Nucleus accumbens (tissue), 56 donors: ENCODE data around the gene TCF12.
"Not testable (repeated sequence)": the region's sequence is repeated elsewhere in the genome, so short reads cannot be mapped to it uniquely, and the experiment has no call there.

Experiments used
- DNase-seq, 56 donors: peaks; one replicate each; lab custom pipeline; 2025; lab: John Stamatoyannopoulos, UW

TCF12 gene

DNA sequence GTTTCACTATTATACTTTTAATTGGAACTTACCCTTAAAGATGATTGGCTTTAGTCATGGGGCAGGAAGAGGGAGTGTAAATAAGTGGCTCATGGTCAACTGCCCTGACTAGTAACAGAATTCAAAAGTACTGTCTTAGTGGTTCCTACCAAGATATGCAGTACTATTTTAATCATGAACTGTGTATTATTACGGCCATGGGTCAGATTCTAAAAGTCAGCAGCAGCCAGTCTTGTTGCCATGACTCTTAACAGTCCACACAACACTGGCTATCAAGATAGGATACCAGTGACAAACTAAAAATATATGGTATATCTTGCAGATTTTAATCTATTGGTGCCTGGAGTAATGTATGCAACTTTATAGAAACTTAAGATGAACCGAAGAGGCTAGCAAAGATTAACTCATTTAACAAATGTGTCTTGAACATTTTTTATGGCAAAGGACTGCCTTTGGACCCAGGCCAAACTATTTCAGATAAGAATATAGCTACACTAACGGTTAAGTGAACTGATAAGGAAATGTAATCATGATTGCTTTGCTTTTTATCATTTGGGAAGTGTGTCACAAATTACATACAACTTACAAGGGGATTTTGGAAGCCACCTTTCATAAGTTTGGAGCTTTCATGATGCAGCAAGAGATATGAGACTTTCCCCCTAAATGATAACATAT is 163.7 kb downstream of the TCF12 start:
- DNase-seq = no peak

DNA sequence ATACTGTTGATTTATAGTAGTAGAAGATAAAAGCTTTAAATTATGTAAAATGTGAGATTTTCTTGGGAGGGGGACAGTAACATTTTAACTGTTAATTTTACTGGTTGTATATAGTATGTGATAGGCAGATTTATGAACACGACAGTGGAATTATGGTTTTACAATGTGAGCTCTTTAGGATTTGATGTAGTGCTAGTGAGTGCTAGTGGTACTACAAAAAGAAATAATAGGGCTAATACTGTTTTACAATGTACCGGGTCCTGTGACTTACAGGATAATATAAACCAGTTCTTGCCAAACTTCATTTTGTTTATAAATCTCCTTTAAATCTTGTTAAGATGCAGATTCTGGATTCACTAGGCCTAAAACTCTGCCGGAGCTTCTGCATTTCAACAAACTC is 165.7 kb downstream of the TCF12 start:
- DNase-seq = no peak

DNA sequence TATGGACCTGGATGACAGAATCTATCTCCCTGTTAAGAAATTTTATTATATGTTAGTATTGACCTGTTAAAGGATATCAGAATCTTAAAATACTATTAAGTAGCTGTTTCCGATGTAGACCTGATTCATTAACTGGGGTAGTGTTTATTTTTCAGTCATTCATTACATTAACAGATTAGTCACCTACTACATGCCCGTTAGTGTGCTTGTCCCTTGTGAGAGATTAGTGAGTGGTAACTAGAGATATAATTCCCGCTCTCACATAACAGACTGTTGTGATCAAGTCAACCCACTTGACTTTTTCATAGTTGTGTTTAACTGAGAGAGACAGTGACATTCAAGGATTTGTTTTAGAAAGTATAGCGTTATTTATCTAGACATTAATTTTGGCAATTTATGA is 166.8 kb downstream of the TCF12 start:
- no peak for DNase-seq

DNA sequence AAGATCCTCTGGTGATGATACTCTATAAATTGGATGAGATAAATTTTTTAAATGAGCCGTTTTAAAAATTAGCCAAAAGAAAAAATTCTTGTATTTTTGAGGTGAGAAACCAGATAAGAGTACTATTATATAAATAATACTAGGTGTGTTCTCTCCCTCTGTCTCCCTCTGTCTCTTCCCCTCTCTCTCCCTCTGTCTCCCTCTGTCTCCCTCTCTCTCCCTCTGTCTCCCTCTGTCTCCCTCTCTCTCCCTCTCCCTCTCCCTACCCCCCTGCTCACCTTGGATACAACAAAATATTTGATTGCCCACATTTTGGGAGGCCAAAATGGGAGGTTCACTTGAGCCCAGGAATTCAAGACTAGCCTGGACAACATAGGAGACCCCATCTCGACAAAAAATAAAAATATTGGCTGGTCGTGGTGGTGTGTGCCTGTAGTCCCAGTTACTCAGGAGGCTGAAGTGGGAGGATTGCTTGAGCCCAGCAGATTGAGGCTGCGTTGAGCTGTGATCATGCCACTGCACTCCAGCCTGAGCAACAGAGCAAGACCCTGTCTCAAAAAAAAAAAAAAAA is 168.5 kb downstream of the TCF12 start:
- no peak for DNase-seq

DNA sequence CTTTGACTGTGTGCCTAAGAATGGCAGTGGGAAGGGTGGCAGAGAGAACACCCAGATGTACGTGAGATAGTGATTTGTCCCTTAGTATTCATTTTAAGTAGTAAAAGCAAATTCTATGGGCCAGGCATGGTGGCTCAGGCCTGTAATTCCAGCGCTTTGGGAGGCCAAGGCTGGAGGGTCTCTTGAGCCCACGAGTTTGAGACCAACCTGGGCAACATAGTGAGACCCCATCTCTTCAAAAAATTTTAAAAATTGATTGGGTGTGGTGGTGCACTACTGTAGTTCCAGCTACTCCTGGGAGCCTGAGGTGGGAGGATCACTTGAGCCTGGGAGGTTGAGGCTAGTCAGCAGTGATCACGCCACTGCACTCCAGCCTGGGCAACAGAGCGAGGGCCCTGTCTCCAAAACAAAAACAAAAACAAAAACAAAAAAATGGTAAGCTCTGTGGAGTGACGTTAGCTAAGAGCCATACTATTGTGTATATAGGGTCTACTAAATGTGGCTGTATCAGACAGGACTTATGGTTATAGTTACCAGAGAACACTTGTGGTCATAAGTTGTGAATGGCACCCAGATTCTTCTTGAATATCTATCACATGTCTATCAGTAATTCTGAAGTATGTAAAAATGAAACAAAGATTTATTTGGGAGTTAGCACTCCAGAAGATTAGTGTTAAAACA is 171.5 kb downstream of the TCF12 start:
- no peak for DNase-seq

DNA sequence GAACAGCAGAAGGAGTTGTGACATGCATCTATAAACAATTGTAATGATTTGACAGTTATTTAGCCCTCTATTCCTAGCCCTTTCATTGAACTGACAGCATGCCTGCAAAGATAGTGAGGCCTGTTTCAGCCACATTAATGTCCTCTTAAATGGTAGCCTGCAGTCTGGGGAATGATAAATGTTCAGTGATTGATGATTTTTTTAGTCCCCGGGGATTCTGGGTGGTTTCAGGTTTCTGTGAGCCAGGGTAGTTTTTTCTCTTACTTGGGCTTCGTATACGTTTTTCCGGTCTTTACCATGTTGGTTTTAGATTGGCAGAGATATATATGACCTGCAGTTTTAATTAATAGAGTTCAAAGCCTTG is 172.0 kb downstream of the TCF12 start:
- DNase-seq = no peak

DNA sequence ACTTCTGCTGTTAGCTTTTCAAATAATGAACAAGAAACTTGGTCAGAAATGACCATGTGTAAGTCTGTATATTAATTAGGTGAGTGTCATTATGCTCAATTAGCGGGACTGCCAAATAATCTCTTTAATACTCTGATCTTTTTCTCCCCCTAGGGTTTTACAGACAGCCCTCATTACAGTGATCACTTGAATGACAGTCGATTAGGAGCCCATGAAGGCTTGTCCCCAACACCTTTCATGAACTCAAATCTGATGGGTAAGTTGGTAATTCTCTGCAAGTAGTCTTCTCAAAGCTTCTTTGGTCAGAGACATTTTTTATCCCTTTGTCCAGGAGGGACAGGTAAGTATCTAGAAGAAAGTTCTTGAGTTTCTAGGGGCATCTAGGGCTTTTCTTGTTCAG is 173.2 kb downstream of the TCF12 start:
- no peak for DNase-seq

DNA sequence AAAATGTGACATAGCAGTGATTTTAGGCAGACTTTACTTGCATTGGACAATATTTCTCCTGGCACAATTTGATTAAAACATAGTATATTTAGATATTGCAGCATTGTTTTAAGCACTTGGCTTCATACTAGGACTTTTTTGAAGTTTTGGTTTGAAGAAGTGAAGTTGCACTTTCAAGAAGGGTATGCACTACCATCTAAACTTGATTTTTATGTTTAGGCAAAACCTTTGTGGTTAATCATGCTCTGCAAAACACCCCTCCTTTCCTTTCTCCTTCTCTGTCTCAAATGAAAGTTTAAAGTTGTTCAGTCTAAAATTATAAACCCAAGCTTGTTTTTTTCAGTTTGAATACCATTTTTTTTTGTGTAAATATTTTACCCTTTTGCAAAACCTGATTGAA is 173.8 kb downstream of the TCF12 start:
- DNase-seq = no peak

DNA sequence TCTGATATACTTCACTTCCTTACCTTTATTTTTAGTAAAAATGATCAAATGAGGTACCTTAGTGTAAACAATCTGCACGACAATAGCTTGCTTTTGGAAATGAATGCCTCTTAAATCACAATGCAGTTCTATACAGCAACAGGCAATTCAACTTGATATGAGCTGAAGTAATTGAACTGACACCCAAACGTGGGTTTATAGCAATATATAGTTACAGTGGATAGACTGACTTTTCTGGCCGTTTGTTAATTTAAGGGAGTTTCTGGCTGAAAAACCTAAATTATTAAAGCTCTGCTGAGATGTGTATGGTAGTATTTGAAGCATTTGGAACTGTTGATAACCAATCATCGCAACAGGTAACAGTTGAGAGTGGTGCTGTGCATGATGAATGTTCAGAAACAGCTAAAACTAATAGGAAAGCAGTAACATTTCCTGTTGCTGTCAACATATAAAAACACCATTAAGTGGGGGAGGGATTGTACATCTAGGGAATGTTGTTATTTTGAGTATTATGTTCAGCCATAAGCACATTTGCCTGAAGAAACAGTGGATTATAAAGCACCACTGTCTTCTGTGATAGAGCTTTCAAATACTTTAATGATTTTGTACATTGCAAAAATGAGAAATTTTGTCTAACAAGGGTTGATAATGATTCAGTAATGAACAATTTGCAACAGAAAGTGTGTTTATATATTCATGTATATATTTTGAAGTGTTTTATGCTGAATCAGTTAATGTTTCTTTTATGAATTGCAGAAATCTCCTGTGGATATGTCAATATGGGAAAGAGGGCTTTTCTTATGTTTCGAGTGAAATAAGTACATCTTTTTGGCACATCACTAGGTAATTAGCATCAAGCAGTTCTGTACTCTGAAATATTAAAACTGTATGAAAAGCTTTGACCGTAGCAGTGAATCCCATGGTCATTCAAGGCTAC is 176.1 kb downstream of the TCF12 start:
- no peak for DNase-seq

DNA sequence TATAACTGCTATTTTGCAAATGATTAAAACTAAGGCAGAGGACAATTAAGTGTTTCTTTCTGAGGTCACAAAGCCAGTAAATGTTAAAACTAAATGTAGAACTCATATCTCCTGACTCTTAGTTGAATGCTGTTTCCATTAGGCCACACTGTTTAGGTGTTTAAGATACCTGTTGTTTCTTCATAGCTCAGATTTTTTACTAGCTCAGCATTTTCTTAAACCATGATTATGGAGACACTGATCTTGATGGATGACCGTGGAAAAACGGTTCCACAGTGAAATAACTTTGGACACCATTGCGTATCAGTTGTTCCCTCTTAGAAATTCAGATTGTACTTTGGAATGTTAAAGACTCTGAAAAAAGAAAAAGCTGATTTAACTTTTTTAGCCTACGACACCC is 177.5 kb downstream of the TCF12 start:
- no peak for DNase-seq

DNA sequence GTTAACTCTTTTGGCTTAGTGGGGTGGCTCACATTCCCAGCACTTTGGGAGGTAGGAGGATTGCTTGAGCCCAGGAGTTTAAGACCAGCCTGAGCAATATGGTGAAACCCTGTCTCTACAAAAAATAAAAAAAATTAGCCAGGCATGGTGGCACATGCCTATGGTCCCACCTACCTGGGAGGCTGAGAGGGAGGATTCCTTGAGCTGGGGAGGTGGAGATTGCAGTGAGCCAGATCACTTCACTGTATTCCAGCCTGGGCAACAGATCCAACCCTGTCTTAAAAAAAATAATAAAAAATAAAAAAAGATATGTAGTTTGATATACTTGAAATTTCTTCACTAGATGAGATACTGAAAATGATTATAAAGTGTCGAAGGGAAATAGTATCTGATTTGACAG is 178.8 kb downstream of the TCF12 start:
- no peak for DNase-seq

DNA sequence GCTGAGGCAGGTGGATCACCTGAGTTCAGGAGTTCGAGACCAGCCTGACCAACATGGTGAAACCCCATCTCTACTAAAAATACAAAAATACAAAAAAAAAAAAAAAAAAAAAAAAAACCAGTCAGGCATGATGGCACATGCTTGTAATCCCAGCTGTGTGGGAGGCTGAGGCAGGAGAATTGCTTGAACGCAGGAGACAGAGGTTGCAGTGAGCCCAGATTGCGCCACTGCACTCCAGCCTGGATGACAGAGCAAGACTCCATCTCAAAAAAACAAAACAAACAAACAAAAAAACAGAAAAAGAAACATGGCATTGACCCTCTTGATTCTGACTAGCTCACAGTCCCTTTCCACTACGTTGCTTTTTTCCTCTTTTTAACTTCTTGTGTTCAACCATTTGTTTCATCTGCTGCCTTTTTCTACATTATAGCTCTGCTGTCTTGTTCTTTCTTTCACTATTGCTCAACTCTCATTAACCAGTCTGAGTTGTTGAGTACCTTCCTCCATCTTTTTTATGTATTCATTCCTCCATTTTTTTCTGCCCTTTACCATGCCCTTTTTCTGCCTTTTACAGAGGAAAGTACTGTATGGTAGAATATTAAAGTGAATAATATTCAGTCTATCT is 179.6 kb downstream of the TCF12 start:
- not testable (repeated sequence) for DNase-seq

DNA sequence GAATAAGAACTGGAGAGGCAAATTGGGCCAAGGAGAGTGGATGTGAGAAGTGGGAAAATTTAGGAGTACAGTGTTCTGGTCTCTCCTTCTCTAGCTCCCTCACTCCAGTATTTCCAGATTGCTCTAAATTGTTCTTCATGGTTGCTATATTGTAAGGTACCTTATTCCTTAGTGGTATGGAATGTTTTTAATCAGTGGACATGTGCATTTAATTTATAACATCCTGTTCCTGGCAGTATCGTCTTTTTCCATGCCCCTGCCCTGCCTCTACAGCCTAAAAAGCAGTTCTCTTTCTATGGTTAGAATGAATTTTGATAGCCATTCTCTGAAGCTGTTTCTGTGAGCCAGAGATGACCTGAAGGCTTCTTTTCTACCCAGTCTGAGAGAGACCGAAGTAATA is 180.5 kb downstream of the TCF12 start:
- DNase-seq = no peak

DNA sequence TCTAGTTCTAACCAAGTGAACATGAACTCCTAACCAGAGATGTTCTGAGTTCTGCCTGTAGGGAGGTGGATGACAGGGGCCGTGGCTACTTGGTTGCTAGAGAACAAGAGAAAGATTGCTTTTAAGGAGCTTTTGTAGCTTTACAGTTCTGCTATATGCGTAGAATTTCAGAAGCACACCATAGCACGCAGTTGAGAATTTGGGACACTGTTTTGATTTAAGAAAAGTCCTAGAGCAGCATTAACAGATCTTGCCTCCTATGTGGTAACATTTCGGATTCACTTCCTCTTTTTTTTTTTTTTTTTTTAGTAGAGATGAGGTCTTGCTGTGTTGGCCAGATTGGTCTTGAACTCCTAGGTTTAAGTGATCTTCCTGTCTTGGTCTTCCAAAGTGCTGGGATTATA is 181.7 kb downstream of the TCF12 start:
- DNase-seq = no peak

DNA sequence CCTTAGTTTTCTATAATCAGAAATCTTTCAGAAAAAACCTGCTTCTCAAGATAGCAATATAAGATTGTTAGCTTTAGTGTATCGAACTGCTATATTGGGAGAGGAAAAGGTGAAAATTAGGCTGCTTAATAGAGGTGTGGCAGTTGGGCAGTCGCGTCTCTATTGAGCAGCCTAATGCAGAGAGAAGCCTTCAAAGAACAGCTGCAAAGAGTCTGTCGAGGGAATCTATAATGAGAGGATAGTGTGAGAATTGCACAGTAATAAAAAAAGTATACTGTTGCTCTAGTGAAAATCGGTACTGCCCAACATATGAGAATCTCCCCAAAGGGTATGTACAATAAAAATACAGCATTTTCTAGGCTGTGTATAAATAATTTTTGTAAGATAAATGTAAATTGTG is 184.4 kb downstream of the TCF12 start:
- no peak for DNase-seq

DNA sequence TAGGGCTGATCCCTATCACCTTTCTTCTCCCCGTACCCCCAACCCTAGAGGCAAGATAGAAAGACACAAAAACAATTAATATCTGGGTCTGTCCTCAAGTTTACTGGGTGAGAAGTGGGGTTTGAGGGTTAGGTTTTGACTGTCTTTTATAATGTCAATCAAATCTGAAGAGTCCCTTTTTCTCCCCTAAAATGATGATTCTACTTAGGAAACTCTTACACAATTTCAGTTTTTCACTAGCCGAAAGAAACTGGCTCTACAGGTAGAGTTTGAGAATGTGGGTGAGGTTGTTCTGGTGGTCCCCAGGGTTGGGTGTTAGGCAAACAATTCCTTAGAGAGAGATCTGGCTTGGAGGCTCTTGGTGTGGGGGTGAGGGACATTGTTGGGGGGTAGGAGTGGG is 189.9 kb downstream of the TCF12 start:
- DNase-seq = no peak

DNA sequence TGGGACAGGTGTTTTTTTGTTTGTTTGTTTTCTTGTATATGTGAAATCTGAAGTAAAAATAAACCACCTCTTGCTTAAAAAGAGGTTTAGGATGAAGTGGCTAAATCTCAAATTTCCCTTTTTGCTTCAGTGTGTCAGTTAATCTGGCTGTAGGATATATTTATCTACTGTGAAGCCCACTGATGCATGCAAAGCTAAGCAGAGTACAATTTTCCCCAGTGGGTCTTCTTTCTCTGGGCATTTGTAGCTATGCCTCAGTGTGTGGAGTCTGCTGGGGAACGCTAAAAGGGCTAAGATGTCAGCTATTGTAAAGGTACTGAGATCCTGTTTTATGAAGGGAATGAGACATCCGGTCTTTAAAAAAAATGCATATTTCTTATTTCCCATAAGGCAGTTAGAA is 190.6 kb downstream of the TCF12 start:
- no peak for DNase-seq

DNA sequence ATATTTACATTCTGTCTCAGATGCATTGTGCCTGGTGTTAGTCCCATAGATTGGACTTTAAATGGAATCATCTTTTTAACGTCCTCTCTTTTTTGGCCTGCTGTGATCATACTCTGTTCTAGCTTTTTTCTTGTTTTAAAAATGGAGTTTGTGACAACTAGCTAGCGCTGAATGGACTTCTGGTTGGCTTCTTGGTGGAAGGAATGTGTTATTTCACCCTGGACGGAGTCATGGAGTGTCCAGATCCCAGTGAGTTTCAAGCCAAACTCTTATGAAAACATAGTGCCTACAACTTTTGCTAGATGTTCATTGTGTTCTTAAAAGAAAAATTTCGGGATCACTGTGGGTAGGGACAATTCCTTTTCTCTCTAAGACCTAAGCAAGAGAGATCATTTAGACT is 192.6 kb downstream of the TCF12 start:
- no peak for DNase-seq

DNA sequence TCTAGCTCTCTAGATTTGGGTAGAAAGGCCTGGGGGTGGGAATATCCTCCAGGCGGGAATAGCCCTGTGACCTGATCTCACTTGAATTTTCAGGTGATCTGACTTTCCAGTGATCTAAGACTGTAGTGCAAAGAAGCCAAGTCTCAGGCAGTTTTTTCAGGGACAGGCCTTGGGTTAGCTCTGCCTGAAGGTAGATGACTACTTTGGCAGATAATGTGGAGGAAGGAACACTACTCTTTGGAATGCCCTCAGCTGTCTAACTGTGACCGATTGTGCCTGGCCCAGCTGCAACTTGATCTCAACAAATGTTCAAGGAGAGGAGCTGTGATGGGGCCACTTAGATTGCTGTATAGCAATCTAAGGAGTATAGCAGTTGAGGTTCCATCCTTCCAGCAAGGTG is 193.7 kb downstream of the TCF12 start:
- no peak for DNase-seq

DNA sequence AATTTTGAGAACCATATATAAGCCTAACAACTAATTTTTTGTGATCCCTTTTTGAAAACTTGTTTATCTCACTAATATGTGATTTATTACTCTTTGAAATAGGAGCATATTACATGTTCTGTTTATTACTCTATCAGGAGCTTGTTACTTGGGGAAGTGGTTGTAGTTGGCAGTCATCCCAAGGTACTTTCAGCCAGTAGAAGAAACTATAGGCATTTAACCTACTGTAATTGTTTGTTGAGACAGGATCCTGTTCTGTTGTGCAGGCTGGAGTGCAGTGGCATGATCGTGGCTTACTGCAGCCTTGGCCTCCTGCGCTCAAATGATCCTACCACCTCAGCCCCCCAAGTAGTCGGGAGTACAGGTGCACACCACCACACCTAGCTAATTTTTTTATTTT is 195.6 kb downstream of the TCF12 start:
- no peak for DNase-seq
